22Rv1 (cell line): ENCODE measurements around the gene GDPD5.

Experiments
- ZFX ChIP-seq: fragments of 450-650 bp; IDR thresholded peaks from 2 replicates; pipeline ENCODE4 v1.6.1; 2017; ENCODE audit warnings: antibody characterized with exemption, borderline replicate concordance
- TF ChIP-seq, protein P1 (sequence below): fragments of 450-650 bp; IDR thresholded peaks from 2 replicates; pipeline ENCODE4 v1.5.1; 2017; ENCODE audit warnings: mild to moderate bottlenecking

DNA sequence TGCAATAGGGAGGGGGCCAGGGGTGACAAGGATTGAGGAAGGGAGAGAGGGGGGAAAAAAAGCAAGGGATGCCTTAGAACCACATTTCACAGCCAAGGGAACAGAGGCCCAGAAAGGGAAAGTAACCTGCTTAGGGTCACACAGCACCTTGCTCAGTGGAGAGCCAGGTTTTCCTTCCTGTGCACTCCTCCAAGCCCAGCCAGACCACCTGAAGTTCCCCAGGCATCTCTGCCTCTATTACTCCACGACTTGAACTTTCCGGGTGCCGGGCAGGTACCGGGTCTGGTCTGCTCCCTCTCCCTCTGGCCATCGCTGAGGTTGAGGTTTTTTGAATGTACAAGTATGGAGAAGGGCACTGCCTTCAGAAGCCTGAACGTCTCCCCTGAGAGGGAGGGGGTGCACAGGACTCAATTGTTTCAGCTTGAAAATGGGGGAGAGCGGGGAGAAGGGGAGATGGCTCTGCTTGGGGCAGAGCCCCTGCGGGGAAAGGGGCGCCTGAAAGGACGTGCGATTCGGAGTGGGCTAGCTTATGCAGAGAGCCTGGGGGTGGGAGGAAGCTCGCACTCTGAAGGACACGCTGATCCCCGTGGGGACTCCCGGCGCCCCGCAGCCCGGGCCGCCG, 35.8 kb upstream of the GDPD5 start:
- TF ChIP-seq, protein P1, sequence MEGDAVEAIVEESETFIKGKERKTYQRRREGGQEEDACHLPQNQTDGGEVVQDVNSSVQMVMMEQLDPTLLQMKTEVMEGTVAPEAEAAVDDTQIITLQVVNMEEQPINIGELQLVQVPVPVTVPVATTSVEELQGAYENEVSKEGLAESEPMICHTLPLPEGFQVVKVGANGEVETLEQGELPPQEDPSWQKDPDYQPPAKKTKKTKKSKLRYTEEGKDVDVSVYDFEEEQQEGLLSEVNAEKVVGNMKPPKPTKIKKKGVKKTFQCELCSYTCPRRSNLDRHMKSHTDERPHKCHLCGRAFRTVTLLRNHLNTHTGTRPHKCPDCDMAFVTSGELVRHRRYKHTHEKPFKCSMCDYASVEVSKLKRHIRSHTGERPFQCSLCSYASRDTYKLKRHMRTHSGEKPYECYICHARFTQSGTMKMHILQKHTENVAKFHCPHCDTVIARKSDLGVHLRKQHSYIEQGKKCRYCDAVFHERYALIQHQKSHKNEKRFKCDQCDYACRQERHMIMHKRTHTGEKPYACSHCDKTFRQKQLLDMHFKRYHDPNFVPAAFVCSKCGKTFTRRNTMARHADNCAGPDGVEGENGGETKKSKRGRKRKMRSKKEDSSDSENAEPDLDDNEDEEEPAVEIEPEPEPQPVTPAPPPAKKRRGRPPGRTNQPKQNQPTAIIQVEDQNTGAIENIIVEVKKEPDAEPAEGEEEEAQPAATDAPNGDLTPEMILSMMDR, result no peak
- TF ChIP-seq ZFX, result no peak
